HG02642 (cell line): ENCODE measurements around the gene DMBT1.
"Not testable (repeated sequence)": the region's sequence is repeated elsewhere in the genome, so short reads cannot be mapped to it uniquely, and the experiment has no call there.

Source experiments
- ATAC-seq: cut with Tn5 transposase; IDR thresholded peaks from one replicate; pipeline ENCODE4 v1.9.1; 2021; ENCODE audit warnings: mild to moderate bottlenecking; ENCODE audit not compliant: unreplicated experiment, poor library complexity

Gene DMBT1

GRCh38 chr10:122575776-122576175 lies 15.2 kb downstream of the DMBT1 start:
- no peak for ATAC-seq

DNA sequence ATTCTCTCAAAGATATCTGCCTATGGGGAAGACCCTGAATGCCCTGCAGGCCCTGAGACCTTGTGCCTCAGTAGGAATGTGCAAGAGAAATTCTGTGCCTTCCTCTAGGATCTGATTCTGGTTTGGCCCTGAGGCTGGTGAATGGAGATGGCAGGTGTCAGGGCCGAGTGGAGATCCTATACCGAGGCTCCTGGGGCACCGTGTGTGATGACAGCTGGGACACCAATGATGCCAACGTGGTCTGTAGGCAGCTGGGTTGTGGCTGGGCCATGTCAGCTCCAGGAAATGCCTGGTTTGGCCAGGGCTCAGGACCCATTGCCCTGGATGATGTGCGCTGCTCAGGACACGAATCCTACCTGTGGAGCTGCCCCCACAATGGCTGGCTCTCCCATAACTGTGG lies 15.7 kb downstream of the DMBT1 start:
- ATAC-seq = no peak

GRCh38 chr10:122577311-122577885 lies 16.8 kb downstream of the DMBT1 start:
- no peak for ATAC-seq

- ATAC-seq = not testable (repeated sequence)
These were observed 25.5 kb downstream of the DMBT1 start for GRCh38 chr10:122586070-122586469.

- ATAC-seq = no peak
These were observed 26.7 kb downstream of the DMBT1 start for GRCh38 chr10:122587098-122587760.

DNA sequence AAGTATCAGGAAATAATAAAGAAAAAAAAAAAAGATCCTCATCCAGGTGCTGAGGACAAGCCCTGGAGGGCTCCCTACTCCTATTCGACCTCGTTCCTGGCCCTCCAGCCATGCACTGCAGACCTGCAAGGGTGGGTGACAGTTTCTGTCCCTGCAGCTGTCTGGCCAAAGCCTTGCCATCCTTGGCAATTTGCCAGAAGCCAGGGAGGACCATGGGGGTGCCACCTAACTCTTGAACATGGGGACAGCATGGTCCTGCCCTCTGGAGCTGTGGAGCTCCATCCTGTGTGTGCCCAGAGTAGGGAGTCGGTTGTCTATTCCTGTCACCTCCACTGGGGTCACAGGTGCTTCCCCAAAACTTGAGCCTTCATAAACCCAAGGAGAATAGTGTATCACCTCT lies 27.8 kb downstream of the DMBT1 start:
- ATAC-seq = no peak

DNA sequence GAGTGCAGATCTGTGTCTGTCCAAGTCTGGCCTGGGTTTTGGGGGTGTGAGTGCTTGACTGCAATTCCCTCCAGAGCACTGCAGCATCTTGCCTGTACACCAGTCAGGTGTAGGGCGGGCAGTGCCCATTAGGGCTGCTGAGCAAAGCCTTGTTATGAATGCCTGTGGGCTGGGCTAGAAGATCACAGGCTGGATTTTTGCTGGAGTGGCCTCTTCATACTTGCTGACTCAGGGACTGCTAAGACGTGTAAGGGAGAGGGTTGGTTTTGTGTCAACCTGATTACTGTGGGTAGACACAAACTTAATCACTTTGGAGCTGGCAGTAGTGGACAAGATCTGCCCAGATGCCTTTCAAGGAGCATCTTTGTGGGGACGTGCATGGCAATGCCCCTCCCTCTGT lies 29.6 kb downstream of the DMBT1 start:
- no peak for ATAC-seq

- no peak for ATAC-seq
These were observed 31.2 kb downstream of the DMBT1 start for GRCh38 chr10:122591736-122592135.

- ATAC-seq = no peak
These were observed 31.6 kb downstream of the DMBT1 start for GRCh38 chr10:122592161-122592560.

DNA sequence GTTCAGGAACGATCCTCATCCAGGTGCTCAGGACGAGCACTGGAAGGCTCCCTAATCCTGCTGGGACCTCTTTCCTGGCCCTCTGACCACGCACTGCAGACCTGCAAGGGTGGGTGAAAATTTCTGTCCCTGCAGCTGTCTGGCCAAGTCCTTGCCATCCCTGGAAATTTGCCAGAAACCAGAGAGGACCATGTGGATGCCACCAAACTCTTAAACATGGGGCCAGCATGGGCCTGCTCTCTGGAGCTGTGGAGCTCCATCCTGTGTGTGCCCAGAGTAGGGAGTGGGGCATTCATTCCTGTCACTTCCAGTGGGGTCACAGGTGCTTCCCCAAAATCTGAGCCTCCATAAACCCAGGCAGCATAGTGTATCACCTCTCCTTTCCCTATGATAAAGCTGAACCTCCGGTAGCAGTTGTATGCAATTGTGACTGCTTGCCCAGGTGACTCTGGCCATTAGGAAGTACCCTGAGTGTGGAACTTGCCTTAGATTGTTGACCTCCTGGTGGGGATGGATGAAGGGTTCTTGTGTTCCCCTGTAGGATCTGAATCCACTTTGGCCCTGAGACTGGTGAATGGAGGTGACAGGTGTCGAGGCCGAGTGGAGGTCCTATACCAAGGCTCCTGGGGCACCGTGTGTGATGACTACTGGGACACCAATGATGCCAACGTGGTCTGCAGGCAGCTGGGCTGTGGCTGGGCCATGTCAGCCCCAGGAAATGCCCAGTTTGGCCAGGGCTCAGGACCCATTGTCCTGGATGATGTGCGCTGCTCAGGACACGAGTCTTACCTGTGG lies 57.1 kb downstream of the DMBT1 start:
- no peak for ATAC-seq

- ATAC-seq = no peak
These were observed 58.1 kb downstream of the DMBT1 start for GRCh38 chr10:122618461-122619165.

DNA sequence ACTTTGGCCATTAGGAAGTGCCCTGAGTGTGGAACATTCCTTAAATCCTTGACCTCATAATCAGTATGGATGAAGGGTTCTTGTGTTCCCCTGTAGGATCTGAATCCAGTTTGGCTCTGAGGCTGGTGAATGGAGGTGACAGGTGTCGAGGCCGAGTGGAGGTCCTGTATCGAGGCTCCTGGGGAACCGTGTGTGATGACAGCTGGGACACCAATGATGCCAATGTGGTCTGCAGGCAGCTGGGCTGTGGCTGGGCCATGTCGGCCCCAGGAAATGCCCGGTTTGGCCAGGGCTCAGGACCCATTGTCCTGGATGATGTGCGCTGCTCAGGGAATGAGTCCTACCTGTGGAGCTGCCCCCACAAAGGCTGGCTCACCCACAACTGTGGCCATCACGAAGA lies 60.4 kb downstream of the DMBT1 start:
- ATAC-seq = not testable (repeated sequence)

- ATAC-seq = no peak
These were observed 64.0 kb downstream of the DMBT1 start for GRCh38 chr10:122624546-122624945.

DNA sequence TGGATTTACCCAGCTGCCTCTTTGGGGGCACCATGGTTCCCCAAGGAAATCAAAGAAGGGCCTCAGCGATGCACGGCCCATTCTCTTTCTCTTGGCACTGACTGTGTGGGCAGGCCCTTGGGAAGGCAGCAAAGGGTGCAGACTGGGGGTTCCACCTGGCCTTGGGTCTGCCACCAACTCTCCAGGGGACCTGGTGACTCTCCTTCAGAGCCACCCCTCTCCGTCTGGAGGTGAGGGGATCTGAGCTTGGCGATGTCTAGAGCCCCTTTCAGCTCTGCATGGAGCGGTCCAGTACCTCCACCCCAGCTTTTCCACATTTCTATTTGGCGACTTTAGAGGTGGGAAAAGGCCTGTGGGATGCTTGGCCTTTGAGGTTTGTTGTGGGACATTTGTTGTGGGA lies 70.0 kb downstream of the DMBT1 start:
- ATAC-seq = no peak

DNA sequence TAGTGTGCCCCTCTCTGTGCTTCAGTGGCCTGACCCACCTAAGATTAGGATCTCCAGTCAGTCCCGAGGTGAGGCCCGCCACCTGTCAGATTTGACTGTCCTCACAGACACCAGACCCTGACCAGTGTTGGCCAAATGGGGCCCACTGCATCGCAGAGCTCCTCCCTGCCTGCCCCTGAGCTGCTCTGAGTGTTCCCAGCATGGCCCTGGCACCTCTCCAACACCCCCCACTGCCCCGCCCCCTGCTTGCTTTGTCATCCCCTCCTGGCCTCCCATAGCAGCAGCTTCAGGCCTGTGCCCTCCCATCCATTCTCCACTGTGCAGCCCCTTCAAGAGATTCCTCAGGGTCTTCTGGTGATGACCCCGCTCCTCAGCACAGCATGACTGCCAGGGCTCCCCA lies 71.5 kb downstream of the DMBT1 start:
- no peak for ATAC-seq

GRCh38 chr10:122632576-122632975 lies 72.0 kb downstream of the DMBT1 start:
- ATAC-seq = no peak

- ATAC-seq = no peak
These were observed 76.4 kb downstream of the DMBT1 start for GRCh38 chr10:122636953-122637352.

DNA sequence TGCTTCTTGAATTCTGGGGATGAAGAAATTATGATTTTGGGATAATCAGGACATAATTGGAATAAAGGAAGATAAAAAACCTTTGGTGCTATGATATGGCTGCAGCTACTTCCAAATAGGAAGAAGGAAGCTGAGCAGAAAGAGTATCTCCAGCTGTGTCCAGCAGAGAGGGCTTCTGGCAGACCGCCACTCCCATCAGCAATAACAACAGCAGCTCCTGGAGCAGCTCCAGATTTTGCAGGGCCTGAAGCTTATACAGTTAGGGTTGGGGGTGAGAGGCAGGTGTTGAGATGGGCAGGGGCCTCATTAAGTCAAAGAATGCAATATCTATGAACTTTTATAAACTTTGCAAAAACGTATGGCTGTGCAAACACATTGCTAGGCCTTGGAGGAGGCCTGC lies 76.8 kb downstream of the DMBT1 start:
- no peak for ATAC-seq

- no peak for ATAC-seq
These were observed 77.6 kb downstream of the DMBT1 start for GRCh38 chr10:122638106-122638505.

DNA sequence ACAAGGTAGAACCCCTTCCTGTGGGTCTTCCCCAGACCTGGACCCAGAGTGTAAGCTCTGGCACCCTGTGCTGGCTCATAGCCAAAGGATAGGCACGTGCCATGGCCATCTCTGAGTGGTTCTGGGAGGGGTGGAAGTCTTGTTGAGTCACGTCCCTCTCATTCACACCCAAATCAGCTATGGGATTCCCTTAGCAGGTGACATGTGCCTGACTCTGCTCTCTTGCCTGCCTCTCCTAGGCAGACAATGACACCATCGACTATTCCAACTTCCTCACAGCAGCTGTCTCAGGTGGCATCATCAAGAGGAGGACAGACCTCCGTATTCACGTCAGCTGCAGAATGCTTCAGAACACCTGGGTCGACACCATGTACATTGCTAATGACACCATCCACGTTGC lies 79.2 kb downstream of the DMBT1 start:
- ATAC-seq = no peak

DNA sequence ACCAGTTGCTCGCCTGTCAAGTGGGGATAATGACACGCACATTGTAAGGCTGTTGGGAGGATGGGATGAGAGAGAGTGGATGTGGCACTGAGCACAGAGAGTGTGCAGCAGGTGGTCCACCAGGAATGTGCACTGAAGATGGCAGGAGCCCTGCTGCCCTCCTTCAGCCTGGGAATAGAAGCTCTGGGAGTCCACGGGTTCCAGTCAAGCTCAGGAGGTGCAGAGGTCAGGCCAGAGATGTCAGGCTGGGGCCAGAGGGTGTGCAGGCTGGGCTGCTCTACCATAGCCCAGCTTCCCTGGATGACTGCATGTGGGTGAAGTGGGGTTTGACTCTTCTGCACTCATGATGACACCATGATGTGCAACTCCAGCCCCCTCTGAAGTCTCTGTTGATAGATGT lies 80.4 kb downstream of the DMBT1 start:
- ATAC-seq = no peak
